HEK293 (cell line): ENCODE data around the gene LARGE1.
"Not testable (repeated sequence)": the region's sequence is repeated elsewhere in the genome, so short reads cannot be mapped to it uniquely, and the experiment has no call there.

Experiments
- CTCF ChIA-PET: fragments of 350-600 bp; formaldehyde crosslinking; extraction: SDS; loops from one replicate; lab custom pipeline; 2021; ENCODE audit warnings: antibody characterized with exemption; lab: Yijun Ruan, JAX
- POLR2A ChIA-PET: fragments of 300-600 bp; formaldehyde crosslinking; extraction: SDS; loops from one replicate; lab custom pipeline; 2020; ENCODE audit warnings: antibody characterized with exemption, inconsistent platforms; lab: Yijun Ruan, JAX
- H3K27ac ChIP-seq: fragments of 200-500 bp; sonication (Bioruptor generic); 2 replicates; pipeline ENCODE4 v1.5.1; 2014; ENCODE audit warnings: low read depth, low read length, control low read depth, inconsistent platforms; ENCODE audit errors: extremely low read depth
- H3K36me3 ChIP-seq, 2 experiments: fragments of 200-500 bp in 1 of 2; sonication (Bioruptor generic) in 1 of 2; 1 replicate in 1 of 2; 2 replicates in 1 of 2; pipeline ENCODE4 v1.5.1; 2014 to 2017; ENCODE audit warnings: inconsistent platforms in 2 of 2, low read length in 2 of 2; ENCODE audit not compliant: control insufficient read depth in 2 of 2, insufficient read depth in 1 of 2
- H3K4me1 ChIP-seq: fragments of 200-500 bp; sonication (Bioruptor generic); 2 replicates; pipeline ENCODE4 v1.5.1; 2014; ENCODE audit warnings: mild to moderate bottlenecking, low read length, inconsistent platforms; ENCODE audit not compliant: control insufficient read depth, insufficient read depth
- H3K4me3 ChIP-seq: 2 replicates; pipeline ENCODE4 v1.5.1; 2011; ENCODE audit warnings: low read depth, mild to moderate bottlenecking, control low read depth, low read length, moderate library complexity
- H3K9me3 ChIP-seq: fragments of 200-500 bp; sonication (Bioruptor generic); 2 replicates; pipeline ENCODE4 v1.5.1; 2014; ENCODE audit warnings: low read depth, low read length, inconsistent platforms; ENCODE audit not compliant: control insufficient read depth, insufficient read depth
- EGR2 ChIP-seq: fragments of 450-650 bp; formaldehyde crosslinking; IDR thresholded peaks from 2 replicates; pipeline ENCODE4 v1.5.1; 2016; ENCODE audit warnings: low read depth, missing biosample characterization, missing genetic modification characterization
- KLF8 ChIP-seq: fragments of 450-650 bp; formaldehyde crosslinking; IDR thresholded peaks from 2 replicates; pipeline ENCODE4 v1.5.1; 2016; ENCODE audit warnings: missing biosample characterization, missing genetic modification characterization
- KLF9 ChIP-seq: fragments of 450-650 bp; formaldehyde crosslinking; IDR thresholded peaks from 2 replicates; pipeline ENCODE4 v1.5.1; 2016; ENCODE audit warnings: missing biosample characterization, missing genetic modification characterization, low read depth
- YY2 ChIP-seq: fragments of 450-650 bp; formaldehyde crosslinking; IDR thresholded peaks from 2 replicates; pipeline ENCODE4 v1.5.1; 2016; ENCODE audit warnings: missing biosample characterization, missing genetic modification characterization
- ZFP3 ChIP-seq: fragments of 450-650 bp; formaldehyde crosslinking; IDR thresholded peaks from 2 replicates; pipeline ENCODE4 v1.5.1; 2016; ENCODE audit warnings: low read depth, missing biosample characterization, missing genetic modification characterization
- ZIC2 ChIP-seq: fragments of 450-650 bp; formaldehyde crosslinking; IDR thresholded peaks from 2 replicates; pipeline ENCODE4 v1.5.1; 2016; ENCODE audit warnings: missing biosample characterization, missing genetic modification characterization
- ZNF140 ChIP-seq: fragments of 450-650 bp; formaldehyde crosslinking; IDR thresholded peaks from 2 replicates; pipeline ENCODE4 v1.5.1; 2016; ENCODE audit warnings: missing biosample characterization, missing genetic modification characterization
- ZNF157 ChIP-seq: fragments of 450-650 bp; formaldehyde crosslinking; IDR thresholded peaks from 2 replicates; pipeline ENCODE4 v1.5.1; 2016; ENCODE audit warnings: missing biosample characterization, missing genetic modification characterization
- ZNF23 ChIP-seq: fragments of 450-650 bp; formaldehyde crosslinking; IDR thresholded peaks from 2 replicates; pipeline ENCODE4 v1.5.1; 2016; ENCODE audit warnings: missing biosample characterization, missing genetic modification characterization, borderline replicate concordance
- ZNF266 ChIP-seq: fragments of 450-650 bp; formaldehyde crosslinking; IDR thresholded peaks from 2 replicates; pipeline ENCODE4 v1.5.1; 2016; ENCODE audit warnings: missing biosample characterization, missing genetic modification characterization, low read depth
- ZNF292 ChIP-seq: fragments of 450-650 bp; formaldehyde crosslinking; IDR thresholded peaks from 2 replicates; pipeline ENCODE4 v1.5.1; 2016; ENCODE audit warnings: low read depth, missing biosample characterization, missing genetic modification characterization, borderline replicate concordance
- ZNF37A ChIP-seq: fragments of 450-650 bp; IDR thresholded peaks from 2 replicates; pipeline ENCODE4 v1.5.1; 2018; ENCODE audit warnings: missing biosample characterization, missing genetic modification characterization
- ZNF394 ChIP-seq: fragments of 450-650 bp; formaldehyde crosslinking; IDR thresholded peaks from 2 replicates; pipeline ENCODE4 v1.5.1; 2016; ENCODE audit warnings: missing biosample characterization, missing genetic modification characterization, mild to moderate bottlenecking, moderate library complexity, borderline replicate concordance
- TF ChIP-seq, protein P1 (sequence below): fragments of 450-650 bp; formaldehyde crosslinking; IDR thresholded peaks from 2 replicates; pipeline ENCODE4 v1.5.1; 2016; ENCODE audit warnings: missing biosample characterization, missing genetic modification characterization, borderline replicate concordance
- TF ChIP-seq, protein P2 (sequence below): fragments of 450-650 bp; formaldehyde crosslinking; IDR thresholded peaks from 2 replicates; pipeline ENCODE4 v1.5.1; 2016; ENCODE audit warnings: missing biosample characterization, missing genetic modification characterization

The LARGE1 gene

DNA sequence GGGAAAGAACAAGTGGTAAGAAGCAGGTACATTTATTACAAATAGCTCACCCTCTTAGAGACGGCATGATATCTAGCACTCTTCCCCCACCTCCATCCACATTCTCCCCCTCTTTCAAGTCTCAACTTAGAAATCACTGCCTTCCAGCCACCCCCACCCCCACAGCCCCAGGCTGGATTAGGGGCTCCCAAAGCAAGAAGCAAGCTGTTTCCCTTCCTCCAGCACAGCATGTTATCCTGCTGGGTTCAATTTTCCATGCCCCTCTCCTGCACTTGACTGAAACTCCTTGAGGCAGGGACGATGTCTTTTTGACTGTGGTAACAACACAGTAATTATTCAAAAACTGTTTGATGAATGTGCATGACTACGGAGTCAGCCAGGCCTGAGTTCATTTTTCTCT, 350.7 kb downstream of the LARGE1 start:
- Histone ChIP-seq H3K9me3 (no peaks in the 10 kb centered on the region), H3K4me3 (no peak overlapping the region), H3K36me3 (no peaks in the 10 kb centered on the region), H3K4me1 (no peaks in the 10 kb centered on the region), H3K27ac (no peak overlapping the region)
- TF ChIP-seq ZNF37A (no peak), ZNF23 (tag by site-specific recombination) (no peak), ZIC2 (peak; percentile 27; the same call in 1 of the 2 replicates)
- CTCF ChIA-PET = interaction anchor here (1.0 to 1.1 kb wide), 2 partner anchors 15 to 50 kb away, joined by 3 read pairs; no protein-coding TSS in a partner anchor
- POLR2A ChIA-PET = no interaction called here

DNA sequence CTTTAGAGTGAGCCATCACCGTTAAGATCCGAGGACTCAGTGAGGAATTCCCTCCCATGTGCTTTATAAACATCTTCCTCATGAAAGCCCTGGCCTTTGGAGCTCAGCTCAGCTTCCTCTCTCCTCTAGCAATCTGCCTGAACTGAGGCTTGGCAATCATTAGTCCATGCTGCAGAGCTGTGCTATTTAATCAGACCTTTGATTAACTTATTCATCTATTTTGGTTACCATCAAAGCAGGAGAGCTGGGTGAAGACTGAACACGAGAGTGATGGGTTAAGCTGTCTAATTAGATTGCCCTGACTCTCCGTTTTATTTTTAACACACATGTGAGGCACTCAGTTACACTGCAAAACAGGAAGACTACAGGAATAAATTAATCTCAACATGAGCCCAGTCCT, 351.3 kb downstream of the LARGE1 start:
- Histone ChIP-seq H3K4me1 (no peaks in the 10 kb centered on the region), H3K27ac (no peak overlapping the region), H3K4me3 (no peak overlapping the region), H3K36me3 (no peaks in the 10 kb centered on the region), H3K9me3 (no peaks in the 10 kb centered on the region)
- CTCF ChIA-PET = interaction anchor here (0.9 to 1.0 kb wide), 2 partner anchors 10 to 50 kb away, joined by 3 to 4 read pairs; no protein-coding TSS in a partner anchor
- POLR2A ChIA-PET = no interaction called here
- no peak for TF ChIP-seq ZNF157 (tag by site-specific recombination)
- TF ChIP-seq YY2 (tag by site-specific recombination) = no peak
- no peak for TF ChIP-seq KLF9 (tag by site-specific recombination)
- TF ChIP-seq ZFP3 (tag by site-specific recombination) = no peak
- TF ChIP-seq ZNF292 = no peak
- TF ChIP-seq, protein P1, sequence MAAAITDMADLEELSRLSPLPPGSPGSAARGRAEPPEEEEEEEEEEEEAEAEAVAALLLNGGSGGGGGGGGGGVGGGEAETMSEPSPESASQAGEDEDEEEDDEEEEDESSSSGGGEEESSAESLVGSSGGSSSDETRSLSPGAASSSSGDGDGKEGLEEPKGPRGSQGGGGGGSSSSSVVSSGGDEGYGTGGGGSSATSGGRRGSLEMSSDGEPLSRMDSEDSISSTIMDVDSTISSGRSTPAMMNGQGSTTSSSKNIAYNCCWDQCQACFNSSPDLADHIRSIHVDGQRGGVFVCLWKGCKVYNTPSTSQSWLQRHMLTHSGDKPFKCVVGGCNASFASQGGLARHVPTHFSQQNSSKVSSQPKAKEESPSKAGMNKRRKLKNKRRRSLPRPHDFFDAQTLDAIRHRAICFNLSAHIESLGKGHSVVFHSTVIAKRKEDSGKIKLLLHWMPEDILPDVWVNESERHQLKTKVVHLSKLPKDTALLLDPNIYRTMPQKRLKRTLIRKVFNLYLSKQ = no peak
- TF ChIP-seq ZNF394 (tag by site-specific recombination) = no peak
- no peak for TF ChIP-seq ZNF140
- no peak for TF ChIP-seq EGR2 (tag by site-specific recombination)
- no peak for TF ChIP-seq ZNF266 (tag by site-specific recombination)

DNA sequence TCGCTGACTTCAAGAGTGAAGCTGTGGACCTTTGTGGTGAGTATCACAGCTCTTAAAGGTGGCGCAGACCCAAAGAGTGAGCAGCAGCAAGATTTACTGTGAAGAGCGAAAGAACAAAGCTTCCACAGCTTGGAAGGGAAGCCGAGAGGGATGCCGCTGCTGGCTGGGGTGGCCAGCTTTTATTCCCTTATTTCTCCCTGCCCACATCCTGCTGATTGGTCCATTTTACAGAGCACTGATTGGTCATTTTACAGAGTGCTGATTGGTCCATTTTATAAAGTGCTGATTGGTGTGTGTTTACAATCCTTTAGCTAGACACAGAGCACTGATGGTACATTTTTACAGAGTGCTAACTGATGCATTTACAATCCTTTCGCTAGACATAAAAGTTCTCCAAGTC, 353.8 kb downstream of the LARGE1 start:
- H3K9me3 ChIP-seq, H3K36me3 ChIP-seq, H3K27ac ChIP-seq, POLR2A ChIA-PET, H3K4me3 ChIP-seq, H3K4me1 ChIP-seq: not testable (repeated sequence)
- CTCF ChIA-PET = interaction anchor here (1.4 kb wide), 1 partner anchor 12 kb away, joined by 4 read pairs; no protein-coding TSS in a partner anchor

DNA sequence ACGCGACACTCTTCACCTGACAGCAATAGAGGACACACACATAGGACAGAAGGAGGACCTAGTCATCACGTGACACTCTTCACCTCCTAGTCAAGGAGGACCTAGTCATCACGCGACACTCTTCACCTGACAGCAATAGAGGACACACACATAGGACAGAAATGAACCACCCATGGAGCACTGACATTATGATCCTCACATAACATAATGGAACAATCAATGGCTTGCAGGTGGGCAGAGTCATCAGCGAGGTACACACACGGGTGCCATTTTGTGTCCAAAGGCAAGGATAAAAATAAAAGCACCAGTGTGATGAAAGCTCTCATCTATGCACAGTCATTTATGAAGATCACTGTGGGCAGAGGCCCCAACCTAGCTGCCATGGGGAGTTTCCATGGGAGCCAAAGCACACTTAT, 354.7 kb downstream of the LARGE1 start:
- Histone ChIP-seq H3K36me3 (no peaks in the 10 kb centered on the region), H3K9me3 (no peaks in the 10 kb centered on the region), H3K4me3 (no peak overlapping the region), H3K4me1 (no peaks in the 10 kb centered on the region), H3K27ac (no peak overlapping the region)
- POLR2A ChIA-PET = no interaction called here
- CTCF ChIA-PET = interaction anchor here (2.2 kb wide), 1 partner anchor 13 kb away, joined by 5 read pairs; no protein-coding TSS in a partner anchor
- no peak for TF ChIP-seq KLF8
- TF ChIP-seq, protein P2, sequence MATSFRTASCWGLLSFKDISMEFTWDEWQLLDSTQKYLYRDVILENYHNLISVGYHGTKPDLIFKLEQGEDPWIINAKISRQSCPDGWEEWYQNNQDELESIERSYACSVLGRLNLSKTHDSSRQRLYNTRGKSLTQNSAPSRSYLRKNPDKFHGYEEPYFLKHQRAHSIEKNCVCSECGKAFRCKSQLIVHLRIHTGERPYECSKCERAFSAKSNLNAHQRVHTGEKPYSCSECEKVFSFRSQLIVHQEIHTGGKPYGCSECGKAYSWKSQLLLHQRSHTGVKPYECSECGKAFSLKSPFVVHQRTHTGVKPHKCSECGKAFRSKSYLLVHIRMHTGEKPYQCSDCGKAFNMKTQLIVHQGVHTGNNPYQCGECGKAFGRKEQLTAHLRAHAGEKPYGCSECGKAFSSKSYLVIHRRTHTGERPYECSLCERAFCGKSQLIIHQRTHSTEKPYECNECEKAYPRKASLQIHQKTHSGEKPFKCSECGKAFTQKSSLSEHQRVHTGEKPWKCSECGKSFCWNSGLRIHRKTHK = no peak
